ENCODE data around the gene SNAP47.

SNAP47 gene

GRCh38 chr1:227790868-227791267, 55.6 kb downstream of the SNAP47 start:
- TF ChIP-seq CTCF (IDR thresholded peaks at IDR 0.05; ENCODE audit: low read length): no peak
- TF ChIP-seq EZH2 (IDR thresholded peaks at IDR 0.05; ENCODE audit: borderline replicate concordance, low read length): no peak
- Histone ChIP-seq H3K4me3 (ENCODE audit: low read depth, low read length, poor library complexity, severe bottlenecking) (no peak overlapping the region), H3K79me2 (ENCODE audit: insufficient read depth, low read length) (no peaks in the 10 kb centered on the region), H3K9me3 (ENCODE audit: low read length) (no peaks in the 10 kb centered on the region), H3K4me1 (ENCODE audit: insufficient read depth, low read length, severe bottlenecking) (peaks cover 13% of the 10 kb centered on the region), H2AFZ (ENCODE audit: low read length) (no peak overlapping the region), H3K9me2 (ENCODE audit: low read depth, low read length) (no peaks in the 10 kb centered on the region), H3K27me3 (ENCODE audit: insufficient read depth, low read length) (0 out of 2 replicates have a peak, but pooled peaks cover 7% of the 10 kb centered on the region), H4K20me1 (ENCODE audit: insufficient read depth, low read length) (no peaks in the 10 kb centered on the region), H3K4me2 (ENCODE audit: low read length) (no peak overlapping the region), H3F3A (ENCODE audit: insufficient read depth, low read length) (0 out of 2 replicates have a peak, but pooled peaks cover under 1% of the 10 kb centered on the region), H3K36me3 (ENCODE audit: insufficient read depth, low read length) (no peaks in the 10 kb centered on the region), H3K27ac (ENCODE audit: low read depth, low read length, poor library complexity, severe bottlenecking) (no peak overlapping the region), H3K9ac (ENCODE audit: low read length) (no peak overlapping the region)

- Histone ChIP-seq H3F3A (ENCODE audit: insufficient read depth, low read length) (no peaks in the 10 kb centered on the region), H4K20me1 (ENCODE audit: insufficient read depth, low read length) (no peaks in the 10 kb centered on the region), H3K4me2 (ENCODE audit: low read length) (no peak overlapping the region), H3K36me3 (ENCODE audit: insufficient read depth, low read length) (no peaks in the 10 kb centered on the region), H3K79me2 (ENCODE audit: insufficient read depth, low read length) (no peaks in the 10 kb centered on the region), H3K27ac (ENCODE audit: low read depth, low read length, poor library complexity, severe bottlenecking) (no peak overlapping the region), H3K27me3 (ENCODE audit: insufficient read depth, low read length) (0 out of 2 replicates have a peak, but pooled peaks cover 6% of the 10 kb centered on the region), H3K9ac (ENCODE audit: low read length) (no peak overlapping the region), H3K4me1 (ENCODE audit: insufficient read depth, low read length, severe bottlenecking) (peaks cover 12% of the 10 kb centered on the region), H3K9me2 (ENCODE audit: low read depth, low read length) (no peaks in the 10 kb centered on the region), H3K4me3 (ENCODE audit: low read depth, low read length, poor library complexity, severe bottlenecking) (no peak overlapping the region), H3K9me3 (ENCODE audit: low read length) (no peaks in the 10 kb centered on the region), H2AFZ (ENCODE audit: low read length) (no peak overlapping the region)
- no peak for TF ChIP-seq EZH2 (IDR thresholded peaks at IDR 0.05; ENCODE audit: borderline replicate concordance, low read length)
- no peak for TF ChIP-seq CTCF (IDR thresholded peaks at IDR 0.05; ENCODE audit: low read length)
These were observed 56.3 kb downstream of the SNAP47 start for GRCh38 chr1:227791425-227792143.

- no peaks in the 10 kb centered on the region for H3F3A ChIP-seq (ENCODE audit: insufficient read depth, low read length)
- TF ChIP-seq CTCF (IDR thresholded peaks at IDR 0.05; ENCODE audit: low read length): peak; percentile 53
- no peak for TF ChIP-seq EZH2 (IDR thresholded peaks at IDR 0.05; ENCODE audit: borderline replicate concordance, low read length)
- H3K36me3 ChIP-seq (ENCODE audit: insufficient read depth, low read length): no peaks in the 10 kb centered on the region
- H3K4me1 ChIP-seq (ENCODE audit: insufficient read depth, low read length, severe bottlenecking): peaks cover 9% of the 10 kb centered on the region
- H3K9me2 ChIP-seq (ENCODE audit: low read depth, low read length): no peaks in the 10 kb centered on the region
- no peak overlapping the region for H2AFZ ChIP-seq (ENCODE audit: low read length)
- H3K4me3 ChIP-seq (ENCODE audit: low read depth, low read length, poor library complexity, severe bottlenecking): no peak overlapping the region
- H3K9ac ChIP-seq (ENCODE audit: low read length): no peak overlapping the region
- no peaks in the 10 kb centered on the region for H3K79me2 ChIP-seq (ENCODE audit: insufficient read depth, low read length)
- H3K4me2 ChIP-seq (ENCODE audit: low read length): no peak overlapping the region
- H4K20me1 ChIP-seq (ENCODE audit: insufficient read depth, low read length): no peaks in the 10 kb centered on the region
- no peaks in the 10 kb centered on the region for H3K9me3 ChIP-seq (ENCODE audit: low read length)
- H3K27ac ChIP-seq (ENCODE audit: low read depth, low read length, poor library complexity, severe bottlenecking): no peak overlapping the region
- no peaks in the 10 kb centered on the region for H3K27me3 ChIP-seq (ENCODE audit: insufficient read depth, low read length)
These were observed 57.2 kb downstream of the SNAP47 start for GRCh38 chr1:227792216-227793078.

Measured in OCI-LY1 (cell line).